ENCODE measurements around the gene IMPG2. TPM values are rescaled to one million over a fixed set of nuclear protein-coding genes. Genes with fewer than 3 reads are reported as not detected.

Gene IMPG2
- total and polyA plus RNA-seq, 9 donors: 0.06 to 8.7 (median 0.38) TPM

GRCh38 chr3:101202640-101203039 is 117.7 kb downstream of the IMPG2 start:
- H3K36me3 ChIP-seq: no peaks in the 10 kb centered on the region
- no peak for DNase-seq
- intact Hi-C loops (cut with DNase I): loop anchor here in 1 of 4 donors (10.0 kb wide), 1 partner anchor 182 kb away; no protein-coding TSS in a partner anchor
- WGBS, 3 donors: 69 to 70% (median 70%) methylated on average over 1 of the region's 1 CpG
- H3K4me3 ChIP-seq: no peak overlapping the region
- peaks cover 2% of the 10 kb centered on the region for H3K4me1 ChIP-seq (ENCODE audit: insufficient read depth)
- no peaks in the 10 kb centered on the region for H3K27me3 ChIP-seq
- TF ChIP-seq POLR2A (IDR thresholded peaks at IDR 0.05): no peak
- TF ChIP-seq EP300 (IDR thresholded peaks at IDR 0.05): no peak
- TF ChIP-seq CTCF (IDR thresholded peaks at IDR 0.05): no peak
- H3K9me3 ChIP-seq: no peaks in the 10 kb centered on the region
- no peak overlapping the region for H3K27ac ChIP-seq

- Histone ChIP-seq H3K27ac (no peak overlapping the region), H3K36me3 (no peaks in the 10 kb centered on the region), H3K9me3 (no peaks in the 10 kb centered on the region), H3K4me1 (ENCODE audit: insufficient read depth) (peaks cover 2% of the 10 kb centered on the region), H3K4me3 (no peak overlapping the region), H3K27me3 (no peaks in the 10 kb centered on the region)
- 3 to 8% (median 4%) methylated on average over 3 of the region's 3 CpGs for WGBS, 3 donors
- intact Hi-C loops (cut with DNase I): loop anchor here in 1 of 4 donors (10.0 kb wide), 1 partner anchor 184 kb away; no protein-coding TSS in a partner anchor
- no peak for DNase-seq
- TF ChIP-seq POLR2A (IDR thresholded peaks at IDR 0.05): no peak
- no peak for TF ChIP-seq EP300 (IDR thresholded peaks at IDR 0.05)
- TF ChIP-seq CTCF (IDR thresholded peaks at IDR 0.05): no peak
Observed at GRCh38 chr3:101200461-101200860, 119.9 kb downstream of the IMPG2 start.

- Histone ChIP-seq H3K36me3 (no peaks in the 10 kb centered on the region), H3K27ac (no peak overlapping the region), H3K9me3 (no peaks in the 10 kb centered on the region), H3K4me1 (ENCODE audit: insufficient read depth) (peaks cover 3% of the 10 kb centered on the region), H3K4me3 (no peak overlapping the region), H3K27me3 (no peaks in the 10 kb centered on the region)
- intact Hi-C loops (cut with DNase I): loop anchor here in 1 of 4 donors (5.0 kb wide), 1 partner anchor 304 kb away; no protein-coding TSS in a partner anchor
- TF ChIP-seq CTCF (IDR thresholded peaks at IDR 0.05) (peak in 2 of 3 donors; percentile 48 to 72), POLR2A (IDR thresholded peaks at IDR 0.05) (no peak), EP300 (IDR thresholded peaks at IDR 0.05) (no peak)
- DNase-seq: no peak
- WGBS, 3 donors: 44 to 49% (median 45%) methylated on average over 6 of the region's 6 CpGs
Observed at GRCh38 chr3:101195951-101196713, 124.2 kb downstream of the IMPG2 start.

- Histone ChIP-seq H3K27me3 (no peaks in the 10 kb centered on the region), H3K4me3 (no peak overlapping the region), H3K27ac (no peak overlapping the region), H3K9me3 (no peaks in the 10 kb centered on the region), H3K4me1 (ENCODE audit: insufficient read depth) (peaks cover 1% of the 10 kb centered on the region), H3K36me3 (no peaks in the 10 kb centered on the region)
- 59 to 96% (median 62%) methylated on average over 3 of the region's 3 CpGs for WGBS, 3 donors
- DNase-seq: no peak
- intact Hi-C loops (cut with DNase I): no loop called here
- no peak for TF ChIP-seq CTCF (IDR thresholded peaks at IDR 0.05)
- TF ChIP-seq POLR2A (IDR thresholded peaks at IDR 0.05): no peak
- TF ChIP-seq EP300 (IDR thresholded peaks at IDR 0.05): no peak
Observed at GRCh38 chr3:101194392-101194791, 126.0 kb downstream of the IMPG2 start.

Measured in ovary (tissue), 9 donors.